HG03442 (cell line): Measurements from ENCODE around the gene PCGF3.
"Not testable (repeated sequence)": the region's sequence is repeated elsewhere in the genome, so short reads cannot be mapped to it uniquely, and the experiment has no call there.

Source experiments
- ATAC-seq: cut with Tn5 transposase; IDR thresholded peaks from one replicate; pipeline ENCODE4 v1.9.1; 2021; ENCODE audit warnings: mild to moderate bottlenecking, moderate library complexity; ENCODE audit not compliant: unreplicated experiment

Gene PCGF3

GRCh38 chr4:681736-682451 is 23.7 kb upstream of the PCGF3 start:
- no peak for ATAC-seq

GRCh38 chr4:682490-683172 is 23.0 kb upstream of the PCGF3 start:
- no peak for ATAC-seq

- no peak for ATAC-seq
These were observed 22.3 kb upstream of the PCGF3 start for GRCh38 chr4:683247-683897.

GRCh38 chr4:683982-684622 is 21.5 kb upstream of the PCGF3 start:
- no peak for ATAC-seq

GRCh38 chr4:684623-685327 is 20.9 kb upstream of the PCGF3 start:
- ATAC-seq = no peak

- ATAC-seq = no peak
These were observed 19.8 kb upstream of the PCGF3 start for GRCh38 chr4:685679-686412.

- no peak for ATAC-seq
These were observed 19.1 kb upstream of the PCGF3 start for GRCh38 chr4:686413-687040.

GRCh38 chr4:687048-687970 is 18.3 kb upstream of the PCGF3 start:
- no peak for ATAC-seq

GRCh38 chr4:687971-688853 is 17.4 kb upstream of the PCGF3 start:
- no peak for ATAC-seq

- ATAC-seq = no peak
These were observed 16.6 kb upstream of the PCGF3 start, which contains the start of gene SLC49A3 for GRCh38 chr4:688854-689681. TSS of gene SLC49A3 (minus strand) at chr4:689151. CDS start at chr4:689127, 24 bp downstream.

- no peak for ATAC-seq
These were observed 15.9 kb upstream of the PCGF3 start for GRCh38 chr4:689723-690122.

GRCh38 chr4:692771-693554 is 12.7 kb upstream of the PCGF3 start:
- ATAC-seq = no peak

GRCh38 chr4:694341-694940 is 11.2 kb upstream of the PCGF3 start:
- not testable (repeated sequence) for ATAC-seq

- ATAC-seq = no peak
These were observed 5.6 kb upstream of the PCGF3 start for GRCh38 chr4:699816-700580.
